ENCODE measurements around the gene RBM33. TPM values are rescaled to one million over a fixed set of nuclear protein-coding genes. Genes with fewer than 3 reads are reported as not detected.
A peak's percentile ranks its signal among the peaks of the same experiment; 100 is the strongest.

The RBM33 gene
- total and polyA plus RNA-seq, 2 of the 13 experiments (the other 11 are each of a cell fraction or from before 2014, with no cell fraction given) = 12.4 to 28.9 TPM

- TF ChIP-seq ZUFSP (CRISPR knock-in tag; IDR thresholded peaks at IDR 0.05; ENCODE audit: borderline replicate concordance) (no peak), ZNF205 (CRISPR knock-in tag; IDR thresholded peaks at IDR 0.05) (no peak), ZMYM4 (CRISPR knock-in tag; IDR thresholded peaks at IDR 0.05) (peak; percentile 42; the same call in 1 of the 2 replicates), ZC3H4 (CRISPR knock-in tag; IDR thresholded peaks at IDR 0.05; ENCODE audit: borderline replicate concordance) (peak; percentile 81; the same call in 1 of the 2 replicates), ZNF660 (CRISPR knock-in tag; IDR thresholded peaks at IDR 0.05; ENCODE audit: borderline replicate concordance, low read depth) (no peak), GTF3A (CRISPR knock-in tag; conservative IDR thresholded peaks at IDR 0.05) (0 out of 2 replicates have a peak, but pooled peaks have one; percentile 26), ZNF761 (CRISPR knock-in tag; conservative IDR thresholded peaks at IDR 0.05) (no peak), ZNF878 (CRISPR knock-in tag; IDR thresholded peaks at IDR 0.05) (no peak), MTERF4 (CRISPR knock-in tag; IDR thresholded peaks at IDR 0.05) (0 out of 2 replicates have a peak, but pooled peaks have one; percentile 36), ZBTB33 (CRISPR knock-in tag; IDR thresholded peaks at IDR 0.05) (peak; percentile 54; the same call in 1 of the 2 replicates), THRA (CRISPR knock-in tag; IDR thresholded peaks at IDR 0.05; ENCODE audit: borderline replicate concordance) (no peak), ZFP82 (CRISPR knock-in tag; IDR thresholded peaks at IDR 0.05; ENCODE audit: borderline replicate concordance) (no peak), FOXP4 (CRISPR knock-in tag; IDR thresholded peaks at IDR 0.05) (peak; percentile 48), HES4 (CRISPR knock-in tag; IDR thresholded peaks at IDR 0.05; ENCODE audit: borderline replicate concordance) (no peak), HNF4A (CRISPR knock-in tag; IDR thresholded peaks at IDR 0.05) (peak; percentile 70), GABPA (IDR thresholded peaks at IDR 0.05; ENCODE audit: low read depth, low read length) (no peak), GABPA (CRISPR knock-in tag; IDR thresholded peaks at IDR 0.05; ENCODE audit: low read depth) (no peak), PLRG1 (conservative IDR thresholded peaks at IDR 0.05) (no peak)
Measured at GRCh38 chr7:155619634-155620271, 24.7 kb upstream of the RBM33 start (continued).
